ENCODE measurements around the gene TUBGCP6. TPM values are rescaled to one million over a fixed set of nuclear protein-coding genes. Genes with fewer than 3 reads are reported as not detected.
A peak's percentile ranks its signal among the peaks of the same experiment; 100 is the strongest.

Gene TUBGCP6, protein sequence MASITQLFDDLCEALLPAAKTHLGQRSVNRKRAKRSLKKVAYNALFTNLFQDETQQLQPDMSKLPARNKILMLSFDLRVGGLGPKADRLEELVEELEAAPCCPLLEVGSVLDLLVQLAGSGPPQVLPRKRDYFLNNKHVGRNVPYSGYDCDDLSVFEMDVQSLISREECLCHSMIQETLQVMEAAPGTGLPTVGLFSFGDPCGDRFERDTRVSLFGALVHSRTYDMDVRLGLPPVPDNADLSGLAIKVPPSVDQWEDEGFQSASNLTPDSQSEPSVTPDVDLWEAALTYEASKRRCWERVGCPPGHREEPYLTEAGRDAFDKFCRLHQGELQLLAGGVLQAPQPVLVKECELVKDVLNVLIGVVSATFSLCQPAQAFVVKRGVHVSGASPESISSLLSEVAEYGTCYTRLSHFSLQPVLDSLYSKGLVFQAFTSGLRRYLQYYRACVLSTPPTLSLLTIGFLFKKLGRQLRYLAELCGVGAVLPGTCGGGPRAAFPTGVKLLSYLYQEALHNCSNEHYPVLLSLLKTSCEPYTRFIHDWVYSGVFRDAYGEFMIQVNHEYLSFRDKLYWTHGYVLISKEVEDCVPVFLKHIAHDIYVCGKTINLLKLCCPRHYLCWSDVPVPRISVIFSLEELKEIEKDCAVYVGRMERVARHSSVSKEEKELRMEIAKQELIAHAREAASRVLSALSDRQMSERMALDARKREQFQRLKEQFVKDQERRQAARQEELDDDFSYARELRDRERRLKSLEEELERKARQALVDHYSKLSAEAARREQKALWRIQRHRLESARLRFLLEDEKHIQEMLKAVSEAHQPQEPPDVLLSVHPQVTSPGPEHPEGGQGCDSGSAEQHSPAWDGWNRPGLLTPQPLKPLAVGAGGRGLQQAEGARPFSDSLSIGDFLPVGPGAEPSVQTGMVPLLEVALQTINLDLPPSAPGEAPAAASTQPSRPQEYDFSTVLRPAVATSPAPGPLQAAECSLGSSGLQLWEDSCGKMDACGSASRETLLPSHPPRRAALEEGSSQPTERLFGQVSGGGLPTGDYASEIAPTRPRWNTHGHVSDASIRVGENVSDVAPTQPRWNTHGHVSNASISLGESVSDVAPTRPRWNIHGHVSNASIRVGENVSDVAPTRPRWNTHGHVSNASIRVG (N-terminal part only)
- 29.3 TPM for total RNA-seq

GRCh38 chr22:50244420-50245213 is at the start of gene TUBGCP6:
TUBGCP6 (minus strand) TSS chr22:50245023; CDS start chr22:50244459, 564 bp downstream.
- no peak for FAIRE-seq

DNA sequence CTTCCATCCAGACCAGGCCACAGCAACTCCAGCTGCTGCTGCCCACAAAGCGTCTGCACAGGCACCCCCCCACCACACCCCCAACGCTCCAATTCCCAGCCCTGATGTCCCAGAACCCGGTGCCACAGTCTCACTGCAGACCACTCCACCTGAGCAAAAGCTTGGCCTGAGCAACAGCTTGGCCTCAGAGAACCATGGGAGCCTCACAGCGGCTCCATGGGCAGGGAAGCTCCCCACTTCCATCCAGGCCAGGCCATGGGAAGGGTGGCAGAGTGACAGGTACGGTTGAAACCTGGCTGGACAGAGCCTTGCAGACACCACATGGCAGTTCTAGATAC is 49.5 kb upstream of the TUBGCP6 start:
- FAIRE-seq (no peak), DNase-seq (ENCODE audit: low spot score in 2 of 2) (no peak)

More at GRCh38 chr22:50244420-50245213, at the start of gene TUBGCP6:
- peak; percentile 97 to 98 for DNase-seq (ENCODE audit: low spot score in 2 of 2)

GRCh38 chr22:50293441-50294318 is 48.9 kb upstream of the TUBGCP6 start:
- no peak for FAIRE-seq
- no peak for DNase-seq (ENCODE audit: low spot score in 2 of 2)

DNA sequence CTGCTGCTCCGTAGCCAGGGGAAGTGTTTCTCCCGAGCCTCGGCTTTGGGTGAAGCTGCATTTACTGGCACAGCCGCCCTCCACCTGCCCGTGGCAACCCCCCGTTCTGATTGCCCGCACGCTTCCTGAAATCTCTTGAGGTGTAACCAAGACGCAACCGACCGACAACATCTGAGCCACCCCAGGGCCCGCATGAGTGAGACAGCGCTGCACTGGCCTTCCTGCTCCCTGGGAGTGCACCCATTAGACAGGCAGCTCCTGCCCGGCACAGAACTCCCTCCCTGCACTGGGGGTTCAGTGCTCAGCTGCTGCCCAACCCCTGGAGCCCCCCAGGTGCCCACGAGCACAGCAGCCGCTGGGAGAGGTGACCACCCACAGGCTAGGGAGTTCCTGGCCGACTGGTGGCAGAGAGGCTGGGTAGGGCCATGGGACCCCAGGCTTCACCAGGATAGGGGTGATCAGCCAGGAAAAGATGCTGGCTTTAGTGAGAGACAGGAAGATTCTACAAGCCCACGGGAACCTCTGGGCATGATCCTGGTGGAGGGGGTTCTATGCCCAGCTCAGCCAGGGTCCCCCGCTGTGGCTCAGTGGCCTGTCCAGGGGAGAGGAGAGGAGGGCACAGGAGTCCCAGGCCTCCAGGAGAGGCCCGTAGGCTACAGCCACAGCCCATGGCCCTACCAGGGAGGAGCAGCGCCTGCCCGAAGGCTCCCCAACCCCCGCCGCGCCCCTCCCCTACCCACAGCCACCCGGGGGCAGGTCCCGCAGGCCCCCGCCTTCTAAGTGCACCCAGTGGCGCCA is 48.0 kb upstream of the TUBGCP6 start:
- DNase-seq (ENCODE audit: low spot score in 2 of 2) = no peak
- FAIRE-seq = no peak

GRCh38 chr22:50289942-50290630 is 45.3 kb upstream of the TUBGCP6 start:
- DNase-seq (ENCODE audit: low spot score in 2 of 2) = no peak
- FAIRE-seq = no peak

- no peak for FAIRE-seq
- DNase-seq (ENCODE audit: low spot score in 2 of 2) = no peak
These were observed 44.5 kb upstream of the TUBGCP6 start for GRCh38 chr22:50289151-50289941.

- DNase-seq (ENCODE audit: low spot score in 2 of 2) (no peak), FAIRE-seq (no peak)
These were observed 42.9 kb upstream of the TUBGCP6 start for GRCh38 chr22:50287731-50288130.

DNA sequence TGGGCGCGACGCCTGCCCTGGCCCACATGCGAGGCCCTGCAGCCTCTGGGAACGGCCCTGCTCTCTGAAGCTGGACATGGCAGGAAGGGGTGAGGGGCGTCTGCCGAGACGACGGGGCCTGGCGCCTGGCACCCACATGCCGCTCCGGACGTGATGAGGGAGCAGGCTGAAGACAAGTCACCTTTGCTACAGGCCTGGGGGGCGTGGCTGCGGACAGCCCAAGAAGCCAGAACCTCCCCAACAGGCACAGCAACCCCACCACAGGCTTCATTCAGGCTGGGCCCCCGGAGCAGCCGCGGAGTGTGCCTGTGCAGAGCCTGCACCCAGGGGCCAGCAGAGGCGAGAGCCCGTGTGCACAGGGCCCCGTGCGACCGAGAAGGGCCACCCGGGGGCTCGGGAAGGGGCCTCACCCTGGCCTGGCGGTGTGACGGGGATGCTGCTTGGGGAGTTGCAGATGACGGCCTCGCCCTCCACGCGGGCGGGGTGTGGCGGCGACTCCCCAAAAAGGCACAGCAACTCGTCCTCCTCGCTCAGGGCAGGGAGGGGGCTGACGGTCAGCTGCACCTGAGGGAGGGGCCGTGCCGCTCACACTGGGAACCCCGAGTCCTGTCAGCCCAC is 42.0 kb upstream of the TUBGCP6 start:
- FAIRE-seq = no peak
- DNase-seq (ENCODE audit: low spot score in 2 of 2) = no peak

- DNase-seq (ENCODE audit: low spot score in 2 of 2) (no peak), FAIRE-seq (no peak)
These were observed 41.5 kb upstream of the TUBGCP6 start for GRCh38 chr22:50286275-50286674.

- DNase-seq (ENCODE audit: low spot score in 2 of 2) (no peak), FAIRE-seq (no peak)
These were observed 40.9 kb upstream of the TUBGCP6 start for GRCh38 chr22:50285568-50286229.

DNA sequence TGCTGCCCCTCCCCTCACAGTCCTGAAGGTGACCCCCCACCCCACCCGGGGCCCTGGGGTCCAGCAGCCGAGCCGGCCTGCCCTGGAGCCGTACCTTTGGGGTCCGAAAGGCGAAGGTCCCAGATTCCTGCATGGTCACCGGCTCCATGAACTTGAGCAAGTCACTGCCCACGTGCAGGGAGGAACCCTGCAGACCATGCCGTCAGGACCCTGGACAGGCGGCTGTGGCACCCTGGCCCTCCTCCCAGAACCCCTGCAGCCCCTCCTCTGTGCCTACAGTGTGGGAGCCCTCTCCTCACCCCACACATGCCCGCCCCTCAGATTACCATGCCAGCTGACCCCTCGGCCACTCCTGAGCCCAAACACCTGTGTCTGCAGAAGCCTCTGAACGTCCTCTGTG is 39.7 kb upstream of the TUBGCP6 start:
- FAIRE-seq (no peak), DNase-seq (ENCODE audit: low spot score in 2 of 2) (no peak)

GRCh38 chr22:50283821-50284220 is 39.0 kb upstream of the TUBGCP6 start:
- DNase-seq (ENCODE audit: low spot score in 2 of 2) = no peak
- no peak for FAIRE-seq

GRCh38 chr22:50282361-50283155 is 37.7 kb upstream of the TUBGCP6 start:
- FAIRE-seq = no peak
- no peak for DNase-seq (ENCODE audit: low spot score in 2 of 2)

- FAIRE-seq = no peak
These were observed 37.1 kb upstream of the TUBGCP6 start for GRCh38 chr22:50281957-50282356.

DNA sequence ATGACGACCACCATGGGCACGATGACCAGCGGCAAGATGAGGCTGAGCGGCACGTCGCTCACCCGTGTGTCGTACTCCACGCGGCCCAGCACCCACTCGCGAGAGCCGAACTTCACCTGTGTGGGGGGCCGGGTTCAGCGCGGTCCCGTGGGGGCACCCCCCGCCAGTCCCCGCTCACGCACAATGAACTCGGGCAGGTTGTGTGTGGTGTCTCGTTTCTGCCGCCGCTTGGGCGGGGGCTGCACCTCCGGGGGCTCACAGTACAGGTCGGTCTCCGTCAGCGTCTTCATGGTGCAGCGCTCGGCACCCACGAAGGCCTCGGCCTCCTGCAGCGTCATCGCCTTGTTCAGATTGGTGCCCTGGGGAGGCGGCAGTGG is 36.5 kb upstream of the TUBGCP6 start:
- FAIRE-seq (no peak), DNase-seq (ENCODE audit: low spot score in 2 of 2) (no peak)

More at GRCh38 chr22:50281957-50282356, 37.1 kb upstream of the TUBGCP6 start:
- DNase-seq (ENCODE audit: low spot score in 2 of 2) = no peak
